C4-2B (cell line): ENCODE measurements around the gene PTEN.

Experiments used
- H3K27ac ChIP-seq: fragments of 450-650 bp; 2 replicates; pipeline ENCODE4 v1.5.1; 2017
- ZFX ChIP-seq: fragments of 450-650 bp; IDR thresholded peaks from 2 replicates; pipeline ENCODE4 v1.6.1; 2017
- TF ChIP-seq, protein P1 (sequence below): fragments of 450-650 bp; conservative IDR thresholded peaks from 2 replicates; pipeline ENCODE4 v1.5.1; 2017; ENCODE audit warnings: mild to moderate bottlenecking

The PTEN gene

DNA sequence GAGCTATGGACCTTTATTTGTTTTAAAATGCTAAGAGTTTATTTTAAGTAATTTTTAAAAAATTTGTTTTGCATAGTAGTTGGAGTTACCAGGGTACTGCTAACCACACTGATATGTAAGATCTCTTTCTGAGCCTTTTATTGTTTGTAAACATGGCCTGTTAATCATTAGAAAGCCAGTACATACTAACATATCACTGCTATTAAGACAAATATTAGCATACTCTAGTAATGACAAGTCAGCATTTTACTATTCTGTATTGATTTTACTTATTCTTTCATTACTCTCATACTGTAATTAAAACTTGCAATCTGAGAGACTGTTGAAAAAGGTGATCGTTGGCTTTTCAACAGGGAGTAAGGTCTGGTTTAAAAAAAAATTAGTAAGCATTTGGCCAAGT, 66.7 kb downstream of the PTEN start:
- no peak overlapping the region for H3K27ac ChIP-seq
- no peak for TF ChIP-seq ZFX
- TF ChIP-seq, protein P1, sequence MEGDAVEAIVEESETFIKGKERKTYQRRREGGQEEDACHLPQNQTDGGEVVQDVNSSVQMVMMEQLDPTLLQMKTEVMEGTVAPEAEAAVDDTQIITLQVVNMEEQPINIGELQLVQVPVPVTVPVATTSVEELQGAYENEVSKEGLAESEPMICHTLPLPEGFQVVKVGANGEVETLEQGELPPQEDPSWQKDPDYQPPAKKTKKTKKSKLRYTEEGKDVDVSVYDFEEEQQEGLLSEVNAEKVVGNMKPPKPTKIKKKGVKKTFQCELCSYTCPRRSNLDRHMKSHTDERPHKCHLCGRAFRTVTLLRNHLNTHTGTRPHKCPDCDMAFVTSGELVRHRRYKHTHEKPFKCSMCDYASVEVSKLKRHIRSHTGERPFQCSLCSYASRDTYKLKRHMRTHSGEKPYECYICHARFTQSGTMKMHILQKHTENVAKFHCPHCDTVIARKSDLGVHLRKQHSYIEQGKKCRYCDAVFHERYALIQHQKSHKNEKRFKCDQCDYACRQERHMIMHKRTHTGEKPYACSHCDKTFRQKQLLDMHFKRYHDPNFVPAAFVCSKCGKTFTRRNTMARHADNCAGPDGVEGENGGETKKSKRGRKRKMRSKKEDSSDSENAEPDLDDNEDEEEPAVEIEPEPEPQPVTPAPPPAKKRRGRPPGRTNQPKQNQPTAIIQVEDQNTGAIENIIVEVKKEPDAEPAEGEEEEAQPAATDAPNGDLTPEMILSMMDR: no peak

DNA sequence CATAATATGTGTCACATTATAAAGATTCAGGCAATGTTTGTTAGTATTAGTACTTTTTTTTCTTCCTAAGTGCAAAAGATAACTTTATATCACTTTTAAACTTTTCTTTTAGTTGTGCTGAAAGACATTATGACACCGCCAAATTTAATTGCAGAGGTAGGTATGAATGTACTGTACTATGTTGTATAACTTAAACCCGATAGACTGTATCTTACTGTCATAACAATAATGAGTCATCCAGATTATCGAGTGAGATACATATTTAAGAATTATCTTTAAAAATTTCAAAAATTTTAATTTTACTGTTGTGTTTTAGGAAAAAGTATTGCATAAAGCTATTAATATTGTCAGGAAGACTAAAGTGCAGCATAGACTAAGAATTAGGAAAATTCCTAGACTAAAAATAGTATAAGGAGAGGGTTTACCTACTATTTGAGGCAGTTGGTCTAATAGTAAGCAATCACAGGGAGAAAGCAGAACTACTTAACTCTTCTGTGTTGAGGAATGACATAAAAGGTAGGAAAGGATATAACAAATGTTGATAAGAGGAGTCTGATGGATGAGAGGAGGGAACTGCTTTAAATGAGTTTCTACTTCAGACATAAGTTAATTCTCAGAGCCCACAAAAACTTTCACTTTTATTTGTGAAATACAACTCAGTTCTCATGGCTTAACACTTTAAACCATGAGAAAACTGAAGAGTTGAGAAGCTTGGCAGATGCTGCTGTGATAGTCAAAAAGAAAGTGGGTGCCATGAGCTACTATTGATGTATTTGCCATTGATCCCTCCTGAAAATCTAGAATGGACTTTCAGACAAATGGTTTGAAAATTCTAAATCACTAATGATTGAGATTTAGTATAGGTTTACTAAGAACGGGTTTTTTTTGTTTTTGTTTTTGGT, 67.8 kb downstream of the PTEN start:
- TF ChIP-seq, protein P1: no peak
- no peak for TF ChIP-seq ZFX
- no peak overlapping the region for H3K27ac ChIP-seq

DNA sequence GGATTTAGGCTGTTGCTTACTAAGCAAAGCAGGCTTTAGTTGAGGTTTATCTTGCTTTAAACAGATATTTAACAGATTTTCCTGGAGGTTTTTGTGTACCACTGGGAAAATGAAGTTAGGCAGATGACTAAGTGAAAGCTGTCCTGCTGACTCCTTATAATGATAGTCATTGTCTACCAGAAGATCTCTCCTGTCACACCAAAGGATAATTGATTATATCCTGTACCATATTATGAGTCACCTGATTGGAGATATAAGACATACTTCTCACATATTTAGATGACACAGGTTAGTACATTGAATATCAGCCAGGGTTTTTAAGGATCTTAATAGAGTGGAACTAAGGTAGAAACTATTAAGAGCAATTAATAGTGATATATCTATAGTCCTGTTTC, 68.4 kb downstream of the PTEN start:
- no peak for TF ChIP-seq ZFX
- TF ChIP-seq, protein P1: no peak

DNA sequence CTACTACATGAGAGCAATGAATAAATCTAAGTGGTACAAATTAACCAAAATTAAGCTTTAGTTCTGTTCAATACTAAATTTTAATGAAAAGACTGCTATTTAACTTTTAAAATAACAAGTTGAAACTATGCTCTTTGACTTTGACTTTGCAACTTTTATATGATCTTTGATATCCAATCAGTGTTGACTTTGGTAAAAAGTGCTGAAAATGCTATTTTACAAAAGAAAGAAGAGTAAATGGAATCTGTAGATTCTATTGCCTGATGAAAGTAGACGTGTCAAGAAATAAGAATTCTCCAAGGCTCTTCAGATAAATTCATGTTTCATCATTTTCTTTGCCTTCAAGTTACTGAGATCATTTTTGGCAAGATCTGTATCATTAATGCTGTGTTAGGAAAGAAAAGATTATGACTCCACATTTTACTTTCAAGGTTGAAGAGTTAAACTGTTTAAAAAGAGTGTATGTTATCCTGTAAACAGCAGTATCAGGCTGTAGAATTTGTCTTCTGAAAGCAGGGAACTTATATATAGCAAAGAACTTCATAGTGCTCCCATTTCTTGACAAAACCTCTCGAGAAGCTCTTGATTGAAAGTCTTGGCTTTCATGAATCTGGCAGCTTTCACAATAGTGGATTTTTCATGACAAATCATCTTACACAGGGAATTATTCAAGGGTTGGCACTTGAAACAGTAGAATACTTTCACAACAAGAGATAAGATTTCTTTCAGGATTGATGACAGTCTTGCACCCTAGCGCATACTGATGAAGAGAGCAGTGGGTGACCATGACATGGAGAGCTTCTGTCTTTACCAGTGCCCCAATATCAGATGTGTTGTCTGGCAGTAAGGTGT, 72.1 kb downstream of the PTEN start:
- no peak overlapping the region for H3K27ac ChIP-seq
- TF ChIP-seq, protein P1: no peak
- TF ChIP-seq ZFX: no peak

More for the DNA sequence above, 68.4 kb downstream of the PTEN start:
- no peak overlapping the region for H3K27ac ChIP-seq

DNA sequence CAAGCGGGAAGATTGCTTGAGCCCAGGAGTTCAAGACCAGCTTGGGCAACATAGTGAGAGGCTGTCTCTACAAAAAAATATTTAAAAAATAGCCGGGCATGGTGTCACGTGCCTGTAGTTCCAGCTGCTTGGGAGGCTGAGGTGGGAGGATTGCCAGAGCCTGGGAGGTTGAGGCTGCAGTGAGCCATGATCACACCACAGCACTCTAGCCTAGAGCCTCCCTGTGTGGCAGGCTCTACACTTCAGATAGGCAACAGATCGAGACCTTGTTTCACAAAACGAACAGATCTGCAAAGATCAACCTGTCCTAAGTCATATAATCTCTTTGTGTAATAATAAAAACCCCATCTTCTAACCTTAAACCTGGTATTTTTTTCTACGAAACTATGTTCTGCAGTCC, 76.8 kb downstream of the PTEN start:
- TF ChIP-seq, protein P1: no peak
- TF ChIP-seq ZFX: no peak
- no peak overlapping the region for H3K27ac ChIP-seq

DNA sequence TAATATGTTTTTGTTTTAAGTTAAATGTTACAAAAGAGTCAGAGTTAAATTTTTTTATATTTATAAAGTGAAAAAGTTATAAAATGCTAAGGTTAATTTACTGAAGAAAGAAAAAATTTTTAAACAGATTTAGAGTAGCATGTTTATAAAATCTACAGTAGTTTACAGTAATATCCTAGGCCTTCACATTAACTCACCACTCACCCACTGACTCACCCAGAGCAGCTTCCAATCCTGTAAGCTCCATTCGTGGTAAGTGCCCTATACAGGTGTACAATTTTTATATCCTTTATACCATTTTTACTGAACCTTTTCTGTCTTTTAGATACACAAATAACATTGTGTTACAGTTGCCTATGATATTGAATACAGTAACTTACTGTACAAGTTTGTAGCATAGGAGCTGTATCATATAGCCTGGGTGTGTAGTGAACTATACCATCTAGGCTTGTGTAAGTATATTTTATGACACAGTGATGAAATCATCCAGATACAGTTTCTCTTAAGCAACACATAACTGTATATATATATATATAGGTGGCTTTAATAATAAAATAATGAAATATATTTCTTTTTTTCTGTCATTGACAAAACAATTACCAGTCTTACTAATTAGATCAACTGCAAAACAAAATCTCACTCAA, 79.6 kb downstream of the PTEN start:
- H3K27ac ChIP-seq: no peak overlapping the region
- no peak for TF ChIP-seq ZFX
- TF ChIP-seq, protein P1: no peak

DNA sequence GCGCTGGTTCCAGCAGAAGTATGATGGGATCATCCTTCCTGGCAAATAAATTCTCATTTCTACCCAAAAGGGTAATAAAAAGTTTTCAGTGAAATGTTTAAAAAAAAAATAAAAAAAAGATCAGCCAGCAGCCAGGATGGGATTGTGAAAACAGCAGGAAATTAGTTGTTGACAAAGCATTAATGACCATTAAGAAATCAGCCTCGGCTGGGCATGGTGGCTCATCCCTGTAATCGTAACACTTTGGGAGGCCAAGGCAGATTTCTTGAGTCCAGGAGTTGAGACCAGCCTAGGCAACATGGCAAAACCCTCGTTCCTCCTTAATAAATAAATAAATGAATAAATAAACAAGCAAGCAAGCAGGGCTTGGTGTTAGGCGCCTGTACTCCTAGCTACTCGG, 82.6 kb downstream of the PTEN start:
- no peak for TF ChIP-seq ZFX
- TF ChIP-seq, protein P1: no peak
- no peak overlapping the region for H3K27ac ChIP-seq
